RCC 7860 (cell line): ENCODE results near the gene COL6A2.
"Not testable (repeated sequence)": the region's sequence is repeated elsewhere in the genome, so short reads cannot be mapped to it uniquely, and the experiment has no call there.

Experiments
- DNase-seq: peaks from one replicate; pipeline ENCODE4 v3.0.0-alpha.2; 2015; ENCODE audit warnings: low spot score
- FAIRE-seq: peaks from 2 replicates; lab custom pipeline; 2012; peaks lifted over from hg19 to GRCh38; lab: Jason Lieb, UNC

COL6A2 gene

DNA sequence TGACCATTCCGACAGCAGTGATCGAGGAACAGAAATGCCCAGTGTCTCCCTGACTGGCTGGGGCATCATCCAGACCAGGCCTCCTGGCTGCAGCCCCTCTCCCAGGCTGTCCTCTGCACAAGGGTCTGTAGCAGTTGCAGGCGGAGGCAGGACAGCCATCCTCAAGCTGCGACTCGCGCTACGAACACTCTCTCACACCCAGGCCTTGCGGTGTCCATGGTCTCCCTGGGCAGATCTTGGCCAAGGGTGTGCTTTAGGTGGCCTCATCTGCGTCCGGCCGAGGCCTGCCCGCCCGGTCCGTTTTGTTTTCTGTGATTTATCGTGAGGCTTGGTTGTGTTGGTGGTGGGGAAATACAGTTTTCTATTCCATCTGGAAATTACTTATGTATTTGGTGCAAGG lies 41.8 kb downstream of the COL6A2 start:
- FAIRE-seq: no peak
- DNase-seq: no peak

DNA sequence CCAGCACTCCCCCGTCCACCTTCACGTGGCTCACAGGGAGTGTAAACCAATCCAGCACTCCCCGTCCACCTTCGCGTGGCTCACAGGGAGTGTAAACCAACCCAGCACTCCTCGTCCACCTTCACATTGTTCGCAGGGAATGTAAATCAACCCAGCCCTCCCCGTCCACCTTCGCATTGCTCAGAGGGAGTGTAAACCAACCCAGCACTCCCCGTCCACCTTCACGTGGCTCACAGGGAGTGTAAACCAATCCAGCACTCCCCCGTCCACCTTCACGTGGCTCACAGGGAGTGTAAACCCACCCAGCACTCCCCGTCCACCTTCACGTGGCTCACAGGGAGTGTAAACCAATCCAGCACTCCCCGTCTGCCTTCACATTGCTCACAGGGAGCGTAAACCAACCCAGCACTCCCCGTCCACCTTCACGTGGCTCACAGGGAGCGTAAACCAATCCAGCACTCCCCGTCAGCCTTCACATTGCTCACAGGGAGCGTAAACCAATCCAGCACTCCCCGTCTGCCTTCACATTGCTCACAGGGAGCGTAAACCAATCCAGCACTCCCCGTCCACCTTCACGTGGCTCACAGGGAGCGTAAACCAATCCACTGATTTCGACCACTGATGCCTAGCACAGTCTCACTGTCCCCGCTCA lies 42.6 kb downstream of the COL6A2 start:
- DNase-seq, FAIRE-seq: not testable (repeated sequence)

DNA sequence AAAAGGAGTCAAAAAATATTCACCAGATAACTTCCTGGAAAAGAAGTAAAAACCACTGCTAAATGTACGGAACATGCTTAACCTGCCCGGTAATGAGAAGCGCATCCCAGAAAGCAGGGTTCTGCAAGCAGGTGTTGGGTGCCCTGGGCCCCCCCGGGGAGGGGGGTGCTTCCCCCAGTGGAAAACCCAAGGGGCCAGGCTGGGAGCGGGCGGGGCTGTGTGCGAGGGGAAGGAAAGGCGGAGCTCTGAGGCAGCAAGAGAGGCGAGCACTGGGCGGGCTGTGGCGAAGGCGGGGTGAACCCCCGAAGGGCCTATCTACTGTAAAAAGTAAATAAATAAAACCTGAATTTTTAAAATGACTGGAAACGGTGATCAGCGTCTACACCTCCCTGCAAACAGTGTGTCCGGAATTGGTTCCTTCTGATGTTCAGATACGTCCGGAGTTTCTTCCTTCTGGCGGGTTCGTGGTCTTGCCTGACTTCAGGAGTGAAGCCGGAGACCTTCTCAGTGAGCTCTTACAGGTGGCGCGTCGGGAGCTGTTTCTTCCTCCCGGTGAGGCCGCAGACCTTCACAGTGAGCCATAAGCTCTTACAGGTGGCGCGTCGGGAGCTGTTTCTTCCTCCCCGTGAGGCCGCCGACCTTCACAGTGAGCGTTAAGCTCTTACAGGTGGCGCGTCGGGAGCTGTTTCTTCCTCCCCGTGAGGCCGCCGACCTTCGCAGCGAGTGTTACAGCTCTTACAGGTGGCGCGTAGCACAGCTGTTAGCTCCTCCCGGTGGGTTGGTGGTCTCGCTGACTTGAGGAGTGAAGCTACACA lies 44.1 kb downstream of the COL6A2 start:
- DNase-seq (no peak), FAIRE-seq (no peak)

DNA sequence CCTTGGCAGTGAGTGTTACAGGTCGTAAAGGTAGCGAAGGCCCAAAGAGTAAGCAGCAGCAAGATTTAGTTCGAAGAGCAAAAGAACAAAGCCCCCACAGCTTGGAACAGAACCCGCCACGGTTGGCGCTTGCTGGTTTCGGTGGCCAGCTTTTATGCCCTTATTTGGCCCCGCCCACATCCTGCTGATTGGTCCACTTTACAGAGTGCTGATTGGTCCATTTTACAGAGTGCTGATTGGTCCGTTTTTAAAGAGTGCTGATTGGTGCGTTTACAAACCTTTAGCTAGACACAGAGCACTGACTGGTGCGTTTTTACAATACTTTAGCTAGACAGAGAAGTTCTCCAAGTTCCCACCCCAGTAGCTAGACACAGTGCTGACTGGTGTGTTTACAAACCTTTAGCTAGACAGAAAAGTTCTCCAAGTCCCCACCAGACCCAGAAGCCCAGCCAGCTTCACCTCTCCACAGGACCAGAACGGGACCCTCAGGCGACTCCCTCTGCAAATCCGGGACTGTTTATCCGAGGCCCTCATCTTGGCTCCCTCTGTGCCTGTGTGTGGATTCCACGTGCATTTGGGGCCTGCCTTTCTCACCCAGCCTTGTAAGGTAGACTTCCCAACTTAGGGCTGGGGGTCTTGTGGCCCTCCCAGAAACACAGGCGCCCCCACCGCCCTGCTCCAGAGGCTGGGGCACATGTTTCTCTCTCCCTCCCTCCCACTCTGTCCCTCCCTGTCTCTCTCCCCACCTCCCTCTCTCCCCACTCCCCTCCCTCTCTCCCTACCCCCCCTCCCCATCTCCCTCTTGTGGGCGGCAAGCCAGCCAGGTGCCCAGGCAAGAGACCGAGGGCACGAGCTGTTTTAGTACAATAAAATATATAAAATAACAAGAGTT lies 44.9 kb downstream of the COL6A2 start:
- DNase-seq (no peak), FAIRE-seq (no peak)

DNA sequence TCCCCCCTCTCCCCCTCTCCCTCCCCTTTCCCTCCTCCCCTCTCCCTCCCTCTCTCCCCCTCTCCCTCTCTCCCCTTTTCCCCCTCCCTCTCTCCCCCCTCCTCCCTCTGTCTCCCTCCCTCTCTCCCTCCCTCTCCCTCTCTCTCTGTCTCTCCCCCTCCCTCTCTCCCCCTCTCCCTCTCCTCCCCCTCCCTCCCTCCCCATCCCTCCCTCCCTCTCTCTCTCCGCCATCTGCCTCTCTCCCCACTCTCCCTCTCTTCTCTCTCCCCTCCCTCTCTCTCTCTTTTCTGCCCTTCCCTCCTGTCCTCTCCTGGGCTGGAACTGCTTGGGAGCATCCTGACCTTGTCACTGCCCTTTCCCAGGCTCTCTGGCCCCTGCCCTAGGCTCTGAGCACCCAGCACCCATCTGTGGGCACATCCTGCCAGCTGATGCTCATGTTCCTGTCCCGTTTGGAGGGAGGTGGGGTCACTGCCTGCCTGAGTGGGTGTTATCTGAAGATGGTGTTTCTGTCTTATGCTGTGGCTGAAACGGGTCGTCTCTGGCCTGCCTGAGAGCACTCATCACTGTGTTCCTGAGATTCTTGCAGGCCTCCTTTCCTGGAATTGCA lies 46.7 kb downstream of the COL6A2 start:
- DNase-seq: no peak
- FAIRE-seq: no peak

DNA sequence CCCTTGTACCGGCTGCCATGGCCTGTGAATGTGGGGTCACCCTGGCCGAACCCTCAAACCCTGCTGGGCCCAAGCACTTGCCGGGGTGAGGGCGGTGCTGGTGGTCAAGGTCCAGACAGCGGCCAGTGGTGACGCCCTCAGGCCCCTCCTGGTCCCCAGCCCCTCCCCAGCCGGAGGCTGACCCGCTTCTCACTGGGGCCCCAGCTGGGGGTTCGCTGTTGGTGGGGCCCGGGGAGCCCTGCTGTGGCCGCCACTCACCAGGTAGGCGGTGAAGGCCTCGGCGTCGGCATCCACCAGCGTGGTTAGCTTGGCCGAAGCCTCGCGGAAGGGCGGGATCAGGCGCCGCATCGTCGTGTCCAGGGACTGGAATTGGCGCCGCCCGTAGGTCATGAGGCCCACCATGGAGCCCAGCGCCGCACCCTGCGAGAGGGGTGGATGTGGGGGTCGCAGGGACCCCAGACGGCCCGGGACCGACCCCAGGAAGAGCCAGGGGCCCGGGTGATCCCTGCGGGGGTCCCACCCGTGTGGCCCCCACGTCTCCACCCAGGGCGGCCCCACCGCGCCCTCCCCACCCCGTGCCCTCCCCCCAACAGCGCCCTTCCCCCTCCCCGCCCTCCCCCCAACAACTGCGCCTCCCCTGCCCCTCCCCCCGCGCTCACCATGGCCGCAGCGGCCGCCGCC lies 47.4 kb downstream of the COL6A2 start:
- no peak for DNase-seq
- FAIRE-seq: no peak

DNA sequence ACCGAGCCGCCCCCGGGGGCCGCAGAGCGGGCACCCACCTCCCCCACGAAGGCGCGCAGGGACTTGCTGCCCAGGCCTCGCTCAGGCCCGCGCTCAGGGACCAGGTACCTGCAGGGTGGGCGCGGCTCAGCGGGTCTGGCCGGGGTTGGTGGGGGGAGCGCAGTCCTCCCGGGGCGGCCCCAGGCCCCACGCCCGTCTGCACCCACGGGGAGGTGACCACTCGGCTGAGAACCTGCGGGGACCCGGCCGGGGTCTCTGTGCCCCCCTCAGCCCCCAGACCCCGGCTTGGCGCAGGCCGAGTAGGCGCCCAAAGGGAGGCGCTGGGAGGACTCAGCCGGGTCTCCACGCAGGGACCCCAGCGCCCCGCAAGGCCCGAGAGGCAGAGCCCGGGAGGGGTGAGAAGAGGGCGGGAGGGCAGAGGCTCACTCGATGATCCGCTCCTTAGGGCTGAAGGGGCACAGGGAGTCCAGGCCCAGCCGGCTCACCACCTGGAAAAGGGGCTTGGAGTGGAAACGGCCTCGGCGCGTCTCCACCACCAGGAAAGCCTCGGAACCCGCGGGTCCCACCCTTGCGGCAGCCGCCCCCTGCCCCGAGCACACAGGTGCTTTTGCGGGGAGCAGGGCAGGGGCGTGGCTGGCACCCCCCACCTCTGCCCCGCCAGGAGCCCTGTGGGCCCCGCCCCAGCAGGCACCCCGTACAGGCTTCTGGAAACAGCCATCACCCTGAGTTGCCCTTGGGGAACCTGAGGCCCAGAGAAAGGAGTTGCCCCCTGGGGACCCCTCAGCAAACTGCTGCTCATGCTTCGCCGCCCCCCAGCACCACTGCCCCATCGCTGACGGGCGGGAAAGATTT lies 48.2 kb downstream of the COL6A2 start:
- FAIRE-seq (no peak), DNase-seq (no peak)

DNA sequence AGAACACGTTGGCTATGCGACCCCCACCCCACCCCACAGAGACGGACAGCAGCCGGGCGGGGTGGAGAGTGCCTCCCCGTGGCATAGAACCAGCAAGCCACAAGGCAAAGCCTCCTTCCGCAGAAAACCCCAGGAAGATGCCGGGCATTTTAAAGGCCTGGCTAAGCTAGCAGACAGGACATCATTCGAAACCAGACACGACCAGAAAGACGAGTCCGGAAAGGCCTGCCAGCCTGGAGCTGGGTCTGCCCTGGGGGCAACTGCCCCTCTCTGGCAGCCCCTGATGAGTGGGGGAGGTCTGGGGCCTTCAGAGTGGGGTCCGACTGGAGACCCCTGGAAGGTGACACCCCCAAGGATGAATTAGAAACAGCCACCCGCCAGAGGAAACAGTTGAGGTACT lies 48.9 kb downstream of the COL6A2 start:
- DNase-seq: no peak
- FAIRE-seq: no peak

DNA sequence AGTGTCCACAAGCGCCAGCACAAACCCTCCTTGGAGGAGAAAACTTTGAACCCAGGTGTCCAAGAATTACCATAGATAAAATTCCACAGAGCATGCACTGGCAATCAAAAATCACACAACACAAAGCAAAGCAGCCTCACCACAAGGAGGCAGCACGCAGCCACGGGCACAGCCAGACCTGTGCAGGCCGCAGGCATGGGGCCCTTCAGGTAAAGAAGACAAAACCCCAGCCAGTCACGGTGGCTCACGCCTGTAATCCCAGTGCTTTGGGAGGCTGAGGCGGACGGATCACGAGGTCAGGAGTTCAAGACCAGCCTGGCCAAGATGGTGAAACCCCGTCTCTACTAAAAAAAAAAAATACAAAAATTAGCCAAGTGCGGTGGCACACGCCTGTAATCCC lies 49.5 kb downstream of the COL6A2 start:
- FAIRE-seq: not testable (repeated sequence)
- peak; percentile 34 for DNase-seq

DNA sequence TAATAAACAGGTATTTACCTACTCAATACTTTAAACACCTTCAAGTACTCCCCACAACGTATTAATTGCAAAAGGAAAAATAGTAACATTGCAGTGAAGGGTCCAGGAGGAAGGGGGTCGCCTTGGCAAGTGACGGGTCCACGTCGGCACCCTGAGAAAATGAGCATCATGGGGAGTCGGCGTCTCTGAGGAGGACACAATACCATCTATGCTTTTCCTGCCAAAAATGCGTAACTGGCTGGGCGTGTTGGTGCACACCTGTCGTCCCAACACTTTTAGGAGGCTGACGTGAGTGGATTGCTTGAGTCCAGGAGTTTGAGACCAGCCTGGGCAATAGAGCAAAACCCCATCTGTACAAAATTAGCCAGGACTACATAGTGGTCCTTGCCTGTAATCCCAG lies 50.2 kb downstream of the COL6A2 start:
- no peak for FAIRE-seq

DNA sequence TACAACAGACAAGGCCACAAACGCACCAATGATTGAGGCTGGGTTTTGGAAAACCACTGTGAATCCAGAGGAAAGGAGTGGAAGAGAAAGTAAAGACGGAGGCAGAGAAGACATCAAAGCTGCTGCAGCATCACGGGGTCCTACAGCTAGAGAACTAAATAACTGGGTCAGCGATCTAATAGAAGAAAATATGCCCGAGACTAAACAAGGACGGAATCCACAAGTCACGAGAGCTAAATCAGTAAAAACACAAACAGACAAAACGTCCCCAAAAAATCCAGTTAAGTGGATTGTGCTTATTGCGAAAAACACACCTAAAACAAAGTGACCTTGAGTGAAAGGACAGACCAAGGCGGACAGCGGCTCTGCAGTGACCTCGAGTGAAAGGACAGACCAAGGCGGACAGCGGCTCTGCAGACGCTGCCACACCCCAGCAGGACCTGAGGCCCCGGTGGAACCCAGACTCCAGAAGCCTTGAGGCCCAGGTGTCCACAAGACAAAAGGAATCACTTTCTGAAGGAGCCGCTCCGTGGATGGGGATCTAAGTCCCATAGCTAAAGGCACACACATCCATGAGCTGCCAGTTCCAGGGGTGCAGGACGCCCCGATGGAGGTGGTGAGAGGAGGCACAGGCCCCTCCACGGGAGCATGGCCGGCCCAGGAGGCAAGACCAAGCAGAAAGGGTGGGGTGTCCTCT lies 51.4 kb downstream of the COL6A2 start:
- DNase-seq (no peak), FAIRE-seq (no peak)

More for the DNA sequence above, 50.2 kb downstream of the COL6A2 start:
- DNase-seq: no peak

DNA sequence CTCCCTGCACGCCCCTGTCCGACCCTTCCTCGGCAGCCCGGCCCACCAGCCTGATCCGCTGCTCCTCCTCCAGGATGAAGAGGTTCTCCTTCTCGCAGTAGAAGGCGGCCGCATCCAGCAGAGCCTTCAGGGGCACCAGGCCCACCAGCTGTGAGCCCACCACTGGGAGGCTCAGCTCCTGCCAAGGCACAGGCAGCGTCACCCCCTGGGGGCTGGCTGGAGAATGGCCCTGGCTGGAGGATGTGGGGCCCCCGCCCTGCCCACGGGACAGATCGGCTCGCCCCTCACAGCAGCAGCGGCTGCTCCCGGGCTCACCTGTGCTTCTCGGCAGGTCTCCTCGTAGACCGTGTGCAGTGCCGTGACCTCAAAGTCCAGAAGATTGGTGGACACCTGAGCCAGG lies 52.2 kb downstream of the COL6A2 start:
- DNase-seq: no peak
- FAIRE-seq: no peak

DNA sequence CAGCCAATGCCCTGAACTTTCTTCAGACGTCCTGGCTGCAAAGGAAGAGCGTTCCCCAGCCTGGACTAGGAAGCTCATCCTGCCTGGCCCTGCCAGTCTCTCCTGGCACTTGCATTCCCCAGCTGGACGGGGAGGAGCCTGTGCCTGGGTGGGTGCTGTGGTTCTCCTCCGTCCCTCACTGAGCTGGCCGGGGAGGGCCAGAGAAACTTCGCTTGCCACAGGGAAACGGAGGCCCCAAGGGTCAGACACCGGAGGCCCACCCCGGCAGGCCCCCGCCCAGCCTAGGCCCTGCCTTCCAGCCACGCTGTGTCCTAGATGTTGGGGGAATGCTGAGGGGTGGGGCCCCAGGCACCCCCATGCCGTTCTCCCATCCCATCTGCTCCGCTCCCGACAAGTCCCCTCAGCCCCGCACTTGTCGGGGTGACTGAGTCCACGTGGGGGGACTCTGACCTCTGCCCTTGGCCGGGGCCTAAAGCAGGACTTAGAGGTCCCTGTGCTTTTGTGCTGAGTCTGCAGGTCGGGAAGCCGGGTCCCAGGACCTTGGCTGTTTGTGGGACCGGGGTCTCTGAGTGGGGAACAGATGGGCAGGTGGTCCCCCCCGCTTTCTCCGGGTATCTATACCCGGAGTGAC lies 52.7 kb downstream of the COL6A2 start:
- DNase-seq (no peak), FAIRE-seq (no peak)

DNA sequence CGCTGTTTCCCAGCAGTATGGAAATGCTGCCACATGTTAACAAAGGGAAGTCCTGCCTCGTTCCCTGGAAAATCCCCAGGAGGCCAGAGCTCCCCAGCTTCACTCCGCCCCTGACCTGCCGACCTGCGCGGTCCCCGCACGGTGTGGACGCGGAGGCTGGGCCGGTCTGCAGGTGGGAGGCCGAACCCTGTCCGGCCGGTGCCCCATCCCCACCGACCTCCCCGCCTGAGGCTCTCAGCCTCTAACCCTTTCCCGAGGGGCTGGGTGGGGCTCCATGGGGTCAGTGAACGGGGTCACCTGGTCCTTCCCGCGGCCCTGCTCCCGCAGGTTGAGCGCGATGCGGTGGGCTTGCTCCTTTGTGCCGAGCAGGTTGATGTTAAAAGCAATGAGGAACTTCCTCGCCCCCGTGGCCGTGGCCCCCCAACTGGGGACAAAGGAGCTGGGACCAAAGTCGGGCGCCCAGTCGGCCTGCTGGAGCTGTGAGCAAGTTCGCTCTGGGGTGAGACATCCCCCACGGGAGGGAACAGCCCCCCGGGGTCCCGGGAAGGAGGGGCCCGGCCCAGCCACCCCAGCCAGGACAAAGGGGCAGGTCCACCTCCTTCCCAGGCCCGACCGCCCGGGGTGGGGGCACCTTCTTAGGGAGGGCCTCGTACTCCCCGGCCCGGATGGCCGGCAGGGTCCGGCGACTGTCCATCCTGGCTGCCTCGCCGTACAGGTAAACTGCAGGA lies 53.5 kb downstream of the COL6A2 start:
- FAIRE-seq (no peak), DNase-seq (no peak)

DNA sequence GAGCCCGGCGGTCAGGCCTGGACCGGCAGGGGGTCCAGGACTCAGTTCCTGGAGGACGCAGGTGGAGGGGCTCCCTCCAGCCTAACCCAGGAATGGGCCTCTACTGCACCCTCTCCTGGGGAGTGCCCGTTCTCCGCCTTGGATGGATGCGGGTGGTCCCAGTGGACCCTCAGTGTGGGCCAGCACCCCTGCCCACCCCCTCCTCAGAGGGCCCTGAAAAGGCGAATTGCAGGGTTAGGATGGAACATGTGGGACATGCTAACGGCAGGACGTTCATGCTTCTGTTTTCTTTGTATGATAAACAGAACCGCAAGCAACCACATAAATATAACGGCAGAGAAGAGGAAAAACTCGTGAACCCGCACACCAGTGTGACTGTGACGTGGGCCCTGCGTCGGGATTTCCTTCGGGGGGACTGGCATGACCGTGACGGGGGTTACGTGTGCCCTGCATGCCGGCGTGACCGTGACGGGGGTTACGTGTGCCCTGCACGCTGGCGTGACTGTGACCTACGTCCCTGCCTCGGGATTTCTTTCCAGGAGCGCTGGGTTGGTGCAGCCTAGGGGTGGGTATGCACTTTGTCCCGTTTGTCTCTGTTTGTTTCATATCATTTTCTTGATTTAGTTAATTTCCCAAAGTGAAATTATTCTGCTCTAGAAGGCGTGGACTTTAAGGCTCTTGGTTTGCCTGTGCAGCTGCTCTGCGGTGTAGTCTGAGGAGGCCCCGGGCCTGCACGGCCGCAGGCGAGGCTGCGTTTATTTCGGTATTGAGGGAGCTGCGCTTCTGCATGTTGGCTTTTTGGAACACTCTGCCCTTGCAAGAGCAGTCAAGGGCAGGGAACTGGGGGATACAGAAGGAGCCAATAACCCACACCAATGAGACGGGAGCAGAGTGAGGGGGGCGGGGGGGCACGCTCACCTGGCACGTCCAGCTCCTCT lies 54.3 kb downstream of the COL6A2 start:
- no peak for FAIRE-seq
- no peak for DNase-seq

DNA sequence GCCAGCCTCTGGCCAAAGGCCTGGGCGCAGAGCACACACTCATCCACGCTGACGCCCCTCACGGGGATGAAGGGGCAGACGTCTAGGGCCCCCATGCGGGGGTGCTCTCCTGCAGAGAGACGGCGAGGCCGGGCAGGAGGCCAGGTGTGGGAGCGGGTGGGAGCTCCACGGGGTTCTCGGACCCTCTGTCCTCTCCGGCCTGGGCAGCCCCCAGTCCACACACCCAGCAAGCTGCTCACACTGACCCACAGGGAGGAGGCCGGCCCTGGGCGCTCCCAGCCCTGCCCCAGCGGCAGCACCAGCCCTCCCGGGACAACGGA lies 55.0 kb downstream of the COL6A2 start:
- DNase-seq (no peak), FAIRE-seq (no peak)
